ENCODE measurements around the gene RASL10B. TPM values are rescaled to one million over a fixed set of nuclear protein-coding genes. Genes with fewer than 3 reads are reported as not detected.

Gene RASL10B
- total and polyA plus RNA-seq, 9 donors, result 2.3 to 14.8 (median 6.6) TPM

DNA sequence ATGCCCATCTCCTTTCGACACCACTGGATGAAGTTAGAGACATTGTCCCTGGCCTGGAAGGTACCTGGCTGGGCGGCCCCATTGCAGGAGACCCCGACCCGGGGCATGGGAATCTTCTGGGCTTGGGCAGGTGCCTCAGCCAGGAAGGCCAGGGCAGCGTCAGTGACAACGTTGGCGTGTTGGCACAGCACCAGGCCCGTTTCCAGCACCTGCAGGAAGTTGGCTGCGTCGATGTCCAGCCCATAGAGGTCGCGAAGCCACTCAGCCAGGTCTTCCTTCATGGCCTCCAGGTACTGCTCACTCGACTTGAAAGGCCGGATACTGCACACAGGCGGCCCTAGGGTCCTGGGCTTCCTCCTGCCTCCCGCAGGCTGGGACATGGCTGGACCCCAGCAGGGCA, 21.0 kb downstream of the RASL10B start:
- Histone ChIP-seq H3K36me3 (no peaks in the 10 kb centered on the region), H3K4me3 (no peak overlapping the region), H3K9me3 (no peaks in the 10 kb centered on the region), H3K27ac (no peak overlapping the region), H3K4me1 (ENCODE audit: insufficient read depth) (no peaks in the 10 kb centered on the region), H3K27me3 (no peaks in the 10 kb centered on the region)
- no peak for TF ChIP-seq EP300 (IDR thresholded peaks at IDR 0.05)
- TF ChIP-seq POLR2A (IDR thresholded peaks at IDR 0.05), result no peak
- TF ChIP-seq, protein P1, sequence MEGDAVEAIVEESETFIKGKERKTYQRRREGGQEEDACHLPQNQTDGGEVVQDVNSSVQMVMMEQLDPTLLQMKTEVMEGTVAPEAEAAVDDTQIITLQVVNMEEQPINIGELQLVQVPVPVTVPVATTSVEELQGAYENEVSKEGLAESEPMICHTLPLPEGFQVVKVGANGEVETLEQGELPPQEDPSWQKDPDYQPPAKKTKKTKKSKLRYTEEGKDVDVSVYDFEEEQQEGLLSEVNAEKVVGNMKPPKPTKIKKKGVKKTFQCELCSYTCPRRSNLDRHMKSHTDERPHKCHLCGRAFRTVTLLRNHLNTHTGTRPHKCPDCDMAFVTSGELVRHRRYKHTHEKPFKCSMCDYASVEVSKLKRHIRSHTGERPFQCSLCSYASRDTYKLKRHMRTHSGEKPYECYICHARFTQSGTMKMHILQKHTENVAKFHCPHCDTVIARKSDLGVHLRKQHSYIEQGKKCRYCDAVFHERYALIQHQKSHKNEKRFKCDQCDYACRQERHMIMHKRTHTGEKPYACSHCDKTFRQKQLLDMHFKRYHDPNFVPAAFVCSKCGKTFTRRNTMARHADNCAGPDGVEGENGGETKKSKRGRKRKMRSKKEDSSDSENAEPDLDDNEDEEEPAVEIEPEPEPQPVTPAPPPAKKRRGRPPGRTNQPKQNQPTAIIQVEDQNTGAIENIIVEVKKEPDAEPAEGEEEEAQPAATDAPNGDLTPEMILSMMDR (IDR thresholded peaks at IDR 0.05), result no peak
- 60 to 73% (median 69%) methylated on average over 16 of the region's 16 CpGs for WGBS, 3 donors
- intact Hi-C loops (cut with DNase I), result no loop called here
- no peak for DNase-seq

DNA sequence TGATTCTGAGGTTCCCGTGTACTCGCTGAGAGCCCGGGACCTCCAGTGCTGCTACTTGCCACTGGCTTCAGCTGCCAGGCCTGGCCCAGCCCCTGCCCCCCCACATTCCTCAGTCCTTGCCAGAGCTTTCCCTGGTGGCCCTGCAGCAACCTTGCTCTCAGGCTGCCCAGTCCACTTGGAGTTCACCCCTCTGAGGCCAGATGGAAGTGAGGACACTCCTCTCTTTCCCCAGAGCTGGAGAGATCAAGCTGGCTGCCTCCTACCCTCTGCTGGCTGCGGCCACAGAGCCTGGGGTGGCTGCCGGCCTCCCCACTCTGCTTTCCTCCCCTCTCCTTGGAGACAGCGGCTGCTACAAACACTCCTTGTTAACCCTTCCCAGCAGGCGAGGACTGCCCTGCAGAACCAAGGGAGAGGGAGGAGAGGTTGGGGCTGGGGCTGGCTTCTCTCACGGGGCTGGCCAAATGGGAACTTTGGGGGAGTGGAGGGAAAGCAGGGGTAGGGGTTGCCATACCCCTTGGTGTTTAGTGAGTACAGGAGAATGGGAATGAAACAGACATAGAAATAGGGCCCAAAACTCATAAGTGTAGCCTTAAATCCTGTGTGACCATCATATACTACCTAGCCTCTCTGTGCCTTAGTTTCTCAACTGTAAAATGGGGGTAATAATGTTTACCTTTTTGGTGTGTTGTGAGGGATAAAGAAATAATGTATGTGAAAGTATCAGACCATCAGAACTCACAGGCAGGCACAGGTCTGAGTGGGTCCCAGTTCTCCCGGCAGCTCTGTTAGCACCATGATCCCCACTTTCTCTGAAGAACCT, 21.7 kb downstream of the RASL10B start, which contains the start of gene GAS2L2:
TSS of gene GAS2L2 (minus strand) at position 295 of the 820 bp plus-strand sequence. CDS start 389 bp downstream, outside the sequence.
- intact Hi-C loops (cut with DNase I), result no loop called here
- DNase-seq, result no peak
- TF ChIP-seq, protein P1 (IDR thresholded peaks at IDR 0.05), result no peak
- TF ChIP-seq EP300 (IDR thresholded peaks at IDR 0.05), result no peak
- TF ChIP-seq POLR2A (IDR thresholded peaks at IDR 0.05), result no peak
- Histone ChIP-seq H3K36me3 (no peaks in the 10 kb centered on the region), H3K4me1 (ENCODE audit: insufficient read depth) (no peaks in the 10 kb centered on the region), H3K9me3 (no peaks in the 10 kb centered on the region), H3K27ac (no peak within 1 kb of the TSS), H3K27me3 (no peaks in the 10 kb centered on the region), H3K4me3 (no peak within 1 kb of the TSS)
- WGBS, 3 donors, result 20 to 37% (median 34%) methylated on average over 7 to 9 of the region's 9 CpGs

DNA sequence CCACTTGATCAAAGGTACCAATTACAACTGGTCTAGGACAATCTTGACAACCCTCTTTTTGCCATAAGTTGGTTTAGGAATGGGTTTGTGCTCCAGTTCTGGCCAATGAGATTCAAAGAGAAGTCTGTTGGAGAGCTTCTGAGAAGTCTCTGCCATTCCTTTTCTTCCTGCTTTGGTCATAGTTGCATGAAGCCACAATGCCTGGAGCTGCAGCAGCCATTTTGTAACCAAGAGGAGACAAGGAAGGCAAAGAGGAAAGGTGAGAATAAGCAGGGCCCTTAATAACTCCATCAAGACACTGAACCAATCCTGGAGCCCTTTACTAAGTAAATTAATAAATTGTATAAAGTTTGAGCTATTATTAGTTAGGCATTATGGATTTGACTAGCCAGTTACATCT, 25.8 kb downstream of the RASL10B start:
- intact Hi-C loops (cut with DNase I), result no loop called here
- Histone ChIP-seq H3K27me3 (no peaks in the 10 kb centered on the region), H3K4me3 (no peak overlapping the region), H3K27ac (no peak overlapping the region), H3K36me3 (no peaks in the 10 kb centered on the region), H3K9me3 (no peaks in the 10 kb centered on the region), H3K4me1 (ENCODE audit: insufficient read depth) (no peaks in the 10 kb centered on the region)
- DNase-seq, result no peak
- TF ChIP-seq, protein P1 (IDR thresholded peaks at IDR 0.05), result no peak
- TF ChIP-seq EP300 (IDR thresholded peaks at IDR 0.05) (no peak), POLR2A (IDR thresholded peaks at IDR 0.05) (no peak)

- no peak for DNase-seq
- Histone ChIP-seq H3K27me3 (no peaks in the 10 kb centered on the region), H3K27ac (no peak within 1 kb of the TSS), H3K36me3 (no peaks in the 10 kb centered on the region), H3K4me1 (ENCODE audit: insufficient read depth) (peaks cover 3% of the 10 kb centered on the region), H3K9me3 (no peaks in the 10 kb centered on the region), H3K4me3 (no peak within 1 kb of the TSS)
- intact Hi-C loops (cut with DNase I), result loop anchor here in 2 of 4 donors (5.0 to 10.0 kb wide), 2 partner anchors 47 to 724 kb away; partner anchors contain the start of genes TAF15 (in 1 of the 2) and ZNHIT3 (in 1 of the 2)
- 58 to 91% (median 67%) methylated on average over 1 of the region's 1 CpG for WGBS, 3 donors
- TF ChIP-seq, protein P1 (IDR thresholded peaks at IDR 0.05), result no peak
- TF ChIP-seq POLR2A (IDR thresholded peaks at IDR 0.05) (no peak), EP300 (IDR thresholded peaks at IDR 0.05) (no peak)
These were observed 29.1 kb downstream of the RASL10B start, which contains the start of gene C17orf50 for GRCh38 chr17:35760587-35760986. C17orf50 (plus strand) TSS chr17:35760887; CDS start chr17:35760942, 55 bp downstream.
